Fibroblast of pulmonary artery (primary cell): ENCODE results near the gene PGLYRP2.

ENCODE experiments used
- DNase-seq: peaks from one replicate; pipeline ENCODE4 v3.0.0-alpha.2; 2010; ENCODE audit warnings: low read depth
- H3K4me3 ChIP-seq: replicated peaks from 2 replicates; pipeline ENCODE4 v1.5.1; 2011; ENCODE audit warnings: low read depth, mild to moderate bottlenecking, control low read depth, low read length, moderate library complexity
- TF ChIP-seq, protein P1 (sequence below): IDR thresholded peaks from 2 replicates; pipeline ENCODE4 v1.5.1; 2011; ENCODE audit warnings: mild to moderate bottlenecking, control low read depth, low read length, inconsistent platforms; ENCODE audit errors: missing control alignments

Gene PGLYRP2

GRCh38 chr19:15455996-15456395 is 23.3 kb downstream of the PGLYRP2 start:
- H3K4me3 ChIP-seq = no peak overlapping the region
- no peak for DNase-seq
- TF ChIP-seq, protein P1, sequence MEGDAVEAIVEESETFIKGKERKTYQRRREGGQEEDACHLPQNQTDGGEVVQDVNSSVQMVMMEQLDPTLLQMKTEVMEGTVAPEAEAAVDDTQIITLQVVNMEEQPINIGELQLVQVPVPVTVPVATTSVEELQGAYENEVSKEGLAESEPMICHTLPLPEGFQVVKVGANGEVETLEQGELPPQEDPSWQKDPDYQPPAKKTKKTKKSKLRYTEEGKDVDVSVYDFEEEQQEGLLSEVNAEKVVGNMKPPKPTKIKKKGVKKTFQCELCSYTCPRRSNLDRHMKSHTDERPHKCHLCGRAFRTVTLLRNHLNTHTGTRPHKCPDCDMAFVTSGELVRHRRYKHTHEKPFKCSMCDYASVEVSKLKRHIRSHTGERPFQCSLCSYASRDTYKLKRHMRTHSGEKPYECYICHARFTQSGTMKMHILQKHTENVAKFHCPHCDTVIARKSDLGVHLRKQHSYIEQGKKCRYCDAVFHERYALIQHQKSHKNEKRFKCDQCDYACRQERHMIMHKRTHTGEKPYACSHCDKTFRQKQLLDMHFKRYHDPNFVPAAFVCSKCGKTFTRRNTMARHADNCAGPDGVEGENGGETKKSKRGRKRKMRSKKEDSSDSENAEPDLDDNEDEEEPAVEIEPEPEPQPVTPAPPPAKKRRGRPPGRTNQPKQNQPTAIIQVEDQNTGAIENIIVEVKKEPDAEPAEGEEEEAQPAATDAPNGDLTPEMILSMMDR = no peak

DNA sequence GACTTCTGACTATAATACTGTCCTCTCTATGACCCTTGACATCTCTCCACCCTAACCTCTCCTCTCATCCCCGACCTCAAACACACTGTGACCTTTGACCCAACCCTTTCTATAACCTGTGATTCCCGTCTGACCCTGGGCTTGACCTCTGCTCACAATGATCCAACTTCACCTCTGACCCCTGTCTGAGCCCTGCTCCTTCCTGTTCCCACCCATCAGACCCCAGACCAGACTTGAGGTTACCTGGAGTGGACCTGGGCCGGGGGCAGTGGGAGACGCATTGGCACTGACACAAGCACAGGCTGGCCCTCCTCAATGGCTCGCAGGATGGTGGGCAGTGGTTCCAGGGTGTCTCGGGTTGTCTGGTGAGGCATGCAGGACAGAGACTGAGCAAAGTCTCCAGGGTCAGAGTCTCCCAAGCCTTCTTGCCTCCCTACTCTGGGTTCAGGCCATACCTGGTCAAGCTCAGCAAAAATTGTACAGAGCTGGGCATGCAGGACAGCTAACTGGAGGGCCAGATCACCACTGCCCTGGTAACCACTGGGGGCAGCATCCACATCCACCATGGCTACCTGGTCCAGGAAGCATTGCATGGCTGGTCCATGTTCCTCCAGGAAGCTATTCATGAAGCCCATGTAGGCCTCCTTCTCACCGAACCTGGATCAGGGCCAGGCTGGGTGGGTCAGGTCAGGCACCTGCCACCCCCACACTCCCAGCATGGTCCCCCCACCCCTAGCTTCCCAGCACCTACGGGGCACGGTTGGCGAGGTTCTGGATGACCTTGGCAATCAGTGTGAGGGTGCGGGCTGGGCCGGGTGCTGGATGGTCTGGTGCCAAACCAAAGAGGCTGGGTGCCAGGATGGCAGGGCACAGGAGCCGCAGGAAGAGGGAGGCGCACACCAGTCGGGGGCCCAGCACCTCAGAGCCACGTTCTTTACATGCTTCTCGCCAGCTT is 25.1 kb downstream of the PGLYRP2 start:
- no peak for DNase-seq
- no peak overlapping the region for H3K4me3 ChIP-seq

DNA sequence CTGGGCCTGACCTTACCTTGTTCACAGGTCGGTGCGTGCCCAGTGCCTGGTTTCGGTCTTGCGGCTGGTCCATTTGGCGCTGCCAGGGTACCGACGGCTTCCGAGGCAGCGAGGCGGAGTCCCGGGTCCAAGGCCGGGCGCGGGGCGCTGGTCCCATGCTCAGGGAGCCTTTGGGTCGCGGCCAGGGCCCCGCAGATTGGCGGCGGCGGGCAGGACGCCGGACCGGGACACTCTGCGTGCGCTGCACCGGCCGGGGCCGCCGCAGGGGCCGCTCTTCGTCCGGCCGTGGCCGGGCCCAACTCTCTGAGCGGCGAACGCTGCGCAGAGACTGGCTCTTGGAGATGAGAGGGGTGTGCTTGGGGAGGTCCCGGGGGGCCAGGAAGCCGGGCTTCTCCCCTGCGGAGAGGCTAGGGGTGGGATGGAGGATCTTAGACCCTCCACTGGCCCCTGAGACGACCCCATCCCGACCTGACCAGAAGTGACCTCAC is 26.2 kb downstream of the PGLYRP2 start:
- no peak for DNase-seq
- H3K4me3 ChIP-seq = peak overlapping the region; percentile 53

More for the DNA sequence above, 25.1 kb downstream of the PGLYRP2 start:
- TF ChIP-seq, protein P1 = peak; percentile 37

GRCh38 chr19:15452111-15453047 is 26.9 kb downstream of the PGLYRP2 start:
- peak; percentile 86 for DNase-seq
- H3K4me3 ChIP-seq = peak overlapping the region; percentile 53
- TF ChIP-seq, protein P1 = no peak

More for the DNA sequence above, 26.2 kb downstream of the PGLYRP2 start:
- TF ChIP-seq, protein P1 = peak; percentile 9

DNA sequence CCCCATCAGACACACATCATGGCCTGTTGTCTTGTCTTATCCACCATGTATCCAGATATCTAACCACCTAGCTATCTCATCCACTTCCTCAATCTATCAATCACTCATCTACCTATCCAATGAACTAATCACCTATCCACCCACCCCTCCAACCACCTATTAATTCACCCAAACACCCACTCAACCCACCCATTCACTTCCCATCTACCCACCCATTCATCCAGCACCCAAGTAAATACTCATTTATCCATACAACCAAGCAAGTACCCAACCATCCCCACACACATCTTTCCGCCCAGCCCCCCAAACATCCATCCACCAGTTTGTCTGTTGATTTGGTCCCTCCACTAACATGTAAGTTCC is 28.8 kb downstream of the PGLYRP2 start:
- TF ChIP-seq, protein P1 = no peak
- no peak overlapping the region for H3K4me3 ChIP-seq
- DNase-seq = no peak

GRCh38 chr19:15449620-15450527 is 29.4 kb downstream of the PGLYRP2 start, which contains the start of gene WIZ:
Gene WIZ (minus strand): TSS chr19:15449956. CDS start chr19:15448307, 1,649 bp downstream.
- TF ChIP-seq, protein P1 = no peak
- DNase-seq = peak; percentile 68
- peak within 1 kb of the TSS; percentile 68 for H3K4me3 ChIP-seq
